ENCODE results near the gene CLIC4.

- no peak for TF ChIP-seq CTCF (conservative IDR thresholded peaks at IDR 0.05 in 1 of 2, IDR thresholded peaks at IDR 0.05 in 1 of 2; ENCODE audit: extremely low read depth in 1 of 2, insufficient read depth in 1 of 2, low read depth in 1 of 2, low read length in 2 of 2)
- TF ChIP-seq EZH2 (IDR thresholded peaks at IDR 0.05; ENCODE audit: borderline replicate concordance, low read length), result no peak
Measured at GRCh38 chr1:24737368-24738117, 7.7 kb upstream of the CLIC4 start.

Data from mammary epithelial cell (primary cell).